Ishikawa (cell line): Measurements from ENCODE around the gene ADGRG1.

Experiments
- CEBPB ChIP-seq: IDR thresholded peaks from 2 replicates; pipeline ENCODE4 v1.6.1; 2012
- CREB1 ChIP-seq: IDR thresholded peaks from 2 replicates; pipeline ENCODE4 v1.6.1; 2012; ENCODE audit warnings: low read depth
- EGR1 ChIP-seq: IDR thresholded peaks from 2 replicates; pipeline ENCODE4 v1.6.1; 2012
- EP300 ChIP-seq: IDR thresholded peaks from 2 replicates; pipeline ENCODE4 v1.6.1; 2012; ENCODE audit warnings: borderline replicate concordance
- FOXM1 ChIP-seq: IDR thresholded peaks from 2 replicates; pipeline ENCODE4 v1.6.1; 2012; ENCODE audit warnings: low read depth, borderline replicate concordance
- MAX ChIP-seq: IDR thresholded peaks from 2 replicates; pipeline ENCODE4 v1.6.1; 2012
- NFIC ChIP-seq: IDR thresholded peaks from 2 replicates; pipeline ENCODE4 v1.6.1; 2012
- RAD21 ChIP-seq: IDR thresholded peaks from 2 replicates; pipeline ENCODE4 v1.6.1; 2012; ENCODE audit warnings: low read depth
- REST ChIP-seq: IDR thresholded peaks from 2 replicates; pipeline ENCODE4 v1.6.1; 2012; ENCODE audit warnings: low read depth, mild to moderate bottlenecking
- TAF1 ChIP-seq: IDR thresholded peaks from 2 replicates; pipeline ENCODE4 v1.6.1; 2012; ENCODE audit warnings: low read depth, mild to moderate bottlenecking
- TCF12 ChIP-seq: IDR thresholded peaks from 2 replicates; pipeline ENCODE4 v1.6.1; 2012; ENCODE audit warnings: low read depth
- TEAD4 ChIP-seq: IDR thresholded peaks from 2 replicates; pipeline ENCODE4 v1.6.1; 2012
- USF1 ChIP-seq: IDR thresholded peaks from 2 replicates; pipeline ENCODE4 v1.6.1; 2012
- YY1 ChIP-seq: IDR thresholded peaks from 2 replicates; pipeline ENCODE4 v1.6.1; 2012; ENCODE audit warnings: low read depth
- ZBTB7A ChIP-seq: IDR thresholded peaks from 2 replicates; pipeline ENCODE4 v1.6.1; 2012; ENCODE audit warnings: low read depth

The ADGRG1 gene

GRCh38 chr16:57610611-57611010, 17.8 kb upstream of the ADGRG1 start:
- TF ChIP-seq TAF1 (no peak), REST (no peak), MAX (no peak), FOXM1 (no peak), CEBPB (no peak), ZBTB7A (no peak), USF1 (no peak), YY1 (no peak), CREB1 (no peak), TEAD4 (no peak), EP300 (no peak), TCF12 (no peak), EGR1 (no peak), NFIC (no peak), RAD21 (no peak)

GRCh38 chr16:57611181-57611580, 17.2 kb upstream of the ADGRG1 start:
- TF ChIP-seq REST, result no peak
- TF ChIP-seq FOXM1, result no peak
- no peak for TF ChIP-seq MAX
- TF ChIP-seq CREB1, result no peak
- no peak for TF ChIP-seq TAF1
- no peak for TF ChIP-seq USF1
- no peak for TF ChIP-seq TCF12
- no peak for TF ChIP-seq YY1
- no peak for TF ChIP-seq TEAD4
- TF ChIP-seq EP300, result no peak
- TF ChIP-seq EGR1, result no peak
- TF ChIP-seq CEBPB, result no peak
- TF ChIP-seq NFIC, result no peak
- TF ChIP-seq RAD21, result no peak
- no peak for TF ChIP-seq ZBTB7A

- no peak for TF ChIP-seq REST
- TF ChIP-seq FOXM1, result no peak
- no peak for TF ChIP-seq EP300
- TF ChIP-seq CEBPB, result no peak
- TF ChIP-seq RAD21, result no peak
- no peak for TF ChIP-seq NFIC
- no peak for TF ChIP-seq TEAD4
- TF ChIP-seq CREB1, result no peak
- TF ChIP-seq TCF12, result no peak
- TF ChIP-seq MAX, result no peak
- no peak for TF ChIP-seq YY1
- no peak for TF ChIP-seq ZBTB7A
Observed at GRCh38 chr16:57611706-57612105, 16.7 kb upstream of the ADGRG1 start.

GRCh38 chr16:57612494-57612893, 15.9 kb upstream of the ADGRG1 start:
- TF ChIP-seq MAX (no peak), TCF12 (no peak), ZBTB7A (no peak), NFIC (no peak), USF1 (no peak), RAD21 (no peak), YY1 (no peak), TEAD4 (no peak), TAF1 (no peak), CREB1 (no peak), FOXM1 (no peak), EGR1 (no peak), REST (no peak), EP300 (no peak), CEBPB (no peak)
